Bronchial epithelial cell (primary cell): ENCODE results near the gene FTCD. TPM values are rescaled to one million over a fixed set of nuclear protein-coding genes. Genes with fewer than 3 reads are reported as not detected.

ENCODE experiments used
- DNase-seq: peaks from one replicate; pipeline ENCODE4 v3.0.0-alpha.2; 2010; ENCODE audit warnings: low read depth
- FAIRE-seq: peaks from 2 replicates; lab custom pipeline; 2011; peaks lifted over from hg19 to GRCh38; lab: Jason Lieb, UNC
- H3K27me3 ChIP-seq: 2 replicates; pipeline ENCODE4 v1.5.1; 2011; ENCODE audit warnings: low read length; ENCODE audit not compliant: control insufficient read depth, insufficient read depth
- H3K36me3 ChIP-seq: 2 replicates; pipeline ENCODE4 v1.5.1; 2011; ENCODE audit warnings: low read length; ENCODE audit not compliant: control insufficient read depth, insufficient read depth
- H3K4me3 ChIP-seq: 2 replicates; pipeline ENCODE4 v1.5.1; 2011; ENCODE audit warnings: mild to moderate bottlenecking, low read depth, low read length, control low read depth
- total RNA-seq: library from RNA; depleted of rRNA; stranded (reverse); fragments of >200 nt; gene quantifications from 2 replicates; pipeline ENCODE4 v1.2.1, GENCODE V29; 2014
- TF ChIP-seq, protein P1 (sequence below): IDR thresholded peaks from 2 replicates; pipeline ENCODE4 v1.5.1; 2011; ENCODE audit warnings: mild to moderate bottlenecking, moderate library complexity, low read length, control low read depth, inconsistent platforms; ENCODE audit not compliant: insufficient read depth, severe bottlenecking

The FTCD gene
- total RNA-seq, 1 donor from 2014 or later = not detected

GRCh38 chr21:46159841-46160656 is 4.7 kb upstream of the FTCD start:
- Histone ChIP-seq H3K27me3 (no peaks in the 10 kb centered on the region), H3K4me3 (no peak overlapping the region), H3K36me3 (no peaks in the 10 kb centered on the region)
- no peak for DNase-seq
- FAIRE-seq = no peak
- TF ChIP-seq, protein P1, sequence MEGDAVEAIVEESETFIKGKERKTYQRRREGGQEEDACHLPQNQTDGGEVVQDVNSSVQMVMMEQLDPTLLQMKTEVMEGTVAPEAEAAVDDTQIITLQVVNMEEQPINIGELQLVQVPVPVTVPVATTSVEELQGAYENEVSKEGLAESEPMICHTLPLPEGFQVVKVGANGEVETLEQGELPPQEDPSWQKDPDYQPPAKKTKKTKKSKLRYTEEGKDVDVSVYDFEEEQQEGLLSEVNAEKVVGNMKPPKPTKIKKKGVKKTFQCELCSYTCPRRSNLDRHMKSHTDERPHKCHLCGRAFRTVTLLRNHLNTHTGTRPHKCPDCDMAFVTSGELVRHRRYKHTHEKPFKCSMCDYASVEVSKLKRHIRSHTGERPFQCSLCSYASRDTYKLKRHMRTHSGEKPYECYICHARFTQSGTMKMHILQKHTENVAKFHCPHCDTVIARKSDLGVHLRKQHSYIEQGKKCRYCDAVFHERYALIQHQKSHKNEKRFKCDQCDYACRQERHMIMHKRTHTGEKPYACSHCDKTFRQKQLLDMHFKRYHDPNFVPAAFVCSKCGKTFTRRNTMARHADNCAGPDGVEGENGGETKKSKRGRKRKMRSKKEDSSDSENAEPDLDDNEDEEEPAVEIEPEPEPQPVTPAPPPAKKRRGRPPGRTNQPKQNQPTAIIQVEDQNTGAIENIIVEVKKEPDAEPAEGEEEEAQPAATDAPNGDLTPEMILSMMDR = no peak

DNA sequence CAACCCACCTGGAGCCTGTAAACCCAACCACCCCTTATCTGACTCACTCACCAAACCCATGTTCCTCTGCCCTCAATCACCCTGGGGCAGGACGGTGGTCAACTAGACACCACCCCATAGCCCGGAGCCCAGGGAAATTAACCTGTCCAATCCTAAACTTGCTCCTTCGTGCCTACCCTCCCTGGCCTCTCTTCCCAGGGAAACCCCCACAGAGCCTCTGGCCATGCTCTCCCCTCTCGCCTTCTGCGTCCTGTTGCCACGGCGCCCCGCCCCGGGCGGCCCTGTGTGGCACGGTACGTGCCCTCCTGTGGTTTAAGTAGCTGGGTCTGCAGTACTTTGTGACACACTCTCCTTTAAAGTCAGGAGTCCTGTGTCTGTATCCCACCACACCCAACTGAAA is 4.0 kb upstream of the FTCD start:
- Histone ChIP-seq H3K27me3 (no peaks in the 10 kb centered on the region), H3K36me3 (no peaks in the 10 kb centered on the region), H3K4me3 (no peak overlapping the region)
- DNase-seq = no peak
- no peak for FAIRE-seq
- TF ChIP-seq, protein P1 = no peak

DNA sequence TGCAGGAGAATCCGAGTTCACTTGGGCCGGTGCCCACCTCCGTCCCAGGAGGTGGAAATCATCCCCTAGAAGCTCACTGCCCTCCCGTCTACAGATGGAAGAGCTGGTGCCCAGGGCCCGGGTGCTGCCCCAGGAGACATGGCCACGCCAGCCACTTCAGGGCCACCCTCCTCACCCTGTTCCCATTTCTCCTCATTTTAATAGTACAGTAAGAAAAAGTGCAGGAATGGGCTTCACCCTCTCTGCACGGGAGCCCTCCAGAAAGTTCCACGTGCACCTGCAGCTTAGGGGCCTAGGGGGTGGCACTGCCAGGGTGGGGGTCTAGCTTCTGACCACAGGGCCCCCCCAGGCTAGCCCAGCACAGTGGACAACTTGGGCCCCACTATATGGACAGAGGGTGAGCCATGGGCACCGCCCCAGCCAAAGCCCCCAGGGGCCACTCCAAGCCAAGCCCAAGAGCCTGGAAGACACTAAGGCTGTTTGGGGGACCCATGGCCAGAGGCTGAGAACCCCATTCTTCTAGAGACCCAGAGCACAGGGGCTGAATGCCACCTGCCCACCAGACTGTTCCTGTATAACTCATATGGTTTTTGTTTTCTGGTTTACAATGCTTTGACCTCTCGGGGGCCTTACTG is 3.4 kb upstream of the FTCD start:
- no peak overlapping the region for H3K4me3 ChIP-seq
- no peak for FAIRE-seq
- no peak for DNase-seq

DNA sequence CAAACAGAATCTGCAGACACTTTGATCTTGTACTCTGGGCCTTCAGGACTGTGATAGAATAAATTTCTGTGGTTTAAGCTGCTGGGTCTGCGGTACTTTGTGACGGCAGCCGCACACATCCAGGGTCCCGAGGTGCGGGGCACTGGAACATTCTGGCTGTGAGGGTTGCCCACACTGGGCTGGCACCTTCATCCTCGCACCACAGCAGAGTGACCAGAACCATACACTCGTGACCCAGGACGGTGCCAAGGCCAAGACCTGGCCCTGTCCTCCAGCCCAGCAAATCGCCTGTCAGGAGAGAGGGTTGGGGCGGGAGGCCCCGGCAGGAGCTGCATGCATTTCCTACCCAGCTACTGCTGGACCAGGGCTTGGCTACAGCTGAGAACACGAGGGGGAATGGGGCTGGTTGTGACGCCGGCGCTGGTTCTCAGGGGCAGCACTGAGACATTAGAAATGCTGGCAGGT is 2.6 kb upstream of the FTCD start:
- FAIRE-seq (no peak), DNase-seq (no peak)
- TF ChIP-seq, protein P1 = no peak
- no peak overlapping the region for H3K4me3 ChIP-seq
- no peaks in the 10 kb centered on the region for H3K36me3 ChIP-seq
- no peaks in the 10 kb centered on the region for H3K27me3 ChIP-seq

More for the DNA sequence above, 3.4 kb upstream of the FTCD start:
- no peaks in the 10 kb centered on the region for H3K36me3 ChIP-seq
- H3K27me3 ChIP-seq = no peaks in the 10 kb centered on the region
- TF ChIP-seq, protein P1 = no peak

DNA sequence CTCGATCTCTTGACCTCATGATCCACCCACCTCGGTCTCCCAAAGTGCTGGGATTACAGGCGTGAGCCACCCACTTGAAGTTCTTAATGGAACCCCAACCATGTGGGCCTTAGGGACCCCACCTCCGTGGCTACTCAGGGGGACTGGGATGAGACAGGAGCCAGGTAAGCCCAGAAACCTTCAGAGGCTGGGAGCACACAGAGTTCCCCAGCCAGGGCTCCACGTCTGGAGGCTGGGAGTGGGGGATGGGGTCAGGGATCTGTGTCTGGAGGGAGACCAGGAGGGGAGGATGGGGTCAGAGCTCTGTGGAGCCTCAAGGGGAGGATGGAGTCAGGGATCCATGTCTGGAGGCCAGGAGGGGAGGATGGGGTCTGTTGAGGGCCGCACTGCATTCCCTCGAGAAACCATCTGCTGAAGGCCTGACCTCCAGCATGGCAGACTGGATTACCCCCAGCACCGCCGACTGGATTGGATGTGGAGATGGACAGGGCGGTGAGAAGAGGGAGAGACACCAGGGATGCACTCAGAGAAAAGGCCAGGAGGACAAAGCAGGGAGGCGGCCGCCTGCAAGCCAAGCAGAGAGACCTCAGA is 2.1 kb upstream of the FTCD start:
- Histone ChIP-seq H3K36me3 (no peaks in the 10 kb centered on the region), H3K27me3 (no peaks in the 10 kb centered on the region), H3K4me3 (no peak overlapping the region)
- FAIRE-seq (no peak), DNase-seq (no peak)
- TF ChIP-seq, protein P1 = no peak
